Heart right ventricle (tissue), 16 donors: ENCODE results near the gene HIVEP3. TPM values are rescaled to one million over a fixed set of nuclear protein-coding genes. Genes with fewer than 3 reads are reported as not detected.

ENCODE experiments used
- ATAC-seq, 8 donors: fragments of 200-7000 bp; cut with Tn5 transposase; one replicate each; pipeline ENCODE4 v1.9.1; 2020; ENCODE audit warnings: mild to moderate bottlenecking in 8 of 8, moderate library complexity in 8 of 8, moderate number of reproducible peaks in 1 of 8
- DNase-seq, 2 donors: peaks; one replicate each; pipeline ENCODE4 v3.0.0-alpha.2; 2020
- H3K27ac ChIP-seq, 10 donors: fragments of 200-600 bp; sonication (generic) in 2 of 10; one replicate each; pipeline versions ENCODE4 v1.5.0 to v1.8.0; 2020 to 2022; ENCODE audit warnings: mild to moderate bottlenecking in 3 of 10
- H3K27me3 ChIP-seq, 7 donors: fragments of 200-600 bp; one replicate each; pipeline ENCODE4 v1.8.0; 2021 to 2022; ENCODE audit warnings: mild to moderate bottlenecking in 2 of 7
- H3K36me3 ChIP-seq, 9 donors: fragments of 200-600 bp; sonication (generic) in 1 of 9; one replicate each; pipeline versions ENCODE4 v1.5.0 to v1.8.0; 2020 to 2022; ENCODE audit warnings: mild to moderate bottlenecking in 2 of 9
- H3K4me1 ChIP-seq, 9 donors: fragments of 200-600 bp; sonication (generic) in 1 of 9; one replicate each; pipeline versions ENCODE4 v1.5.0 to v1.8.0; 2020 to 2022; ENCODE audit warnings: mild to moderate bottlenecking in 4 of 9
- H3K4me3 ChIP-seq, 10 donors: fragments of 200-600 bp; sonication (generic) in 2 of 10; one replicate each; pipeline versions ENCODE4 v1.5.0 to v1.8.0; 2020 to 2022; ENCODE audit warnings: mild to moderate bottlenecking in 7 of 10, moderate library complexity in 2 of 10
- H3K9me3 ChIP-seq, 11 donors: fragments of 200-600 bp in 10 of 11; sonication (generic) in 2 of 11; one replicate each; pipeline versions ENCODE4 v1.5.0 to v1.8.0; 2013 to 2022; ENCODE audit warnings: mild to moderate bottlenecking in 2 of 11, control low read depth in 1 of 11, moderate library complexity in 1 of 11
- CTCF ChIP-seq, 9 donors: fragments of 200-600 bp; sonication (generic) in 2 of 9; IDR thresholded peaks; one replicate each; pipeline versions ENCODE4 v1.5.0 to v1.8.0; 2021 to 2022; ENCODE audit warnings: antibody characterized with exemption in 9 of 9, mild to moderate bottlenecking in 5 of 9, moderate library complexity in 1 of 9
- WGBS, 2 donors: extraction: QIAGEN DNeasy Blood & Tissue Kit; methylation state at CpG; one replicate each; pipeline ENCODE4 v1.1.7; 2013; ENCODE audit warnings: inconsistent platforms in 1 of 2; 5-methylcytosine and 5-hydroxymethylcytosine counted together
- intact Hi-C, 10 donors: fragments of 100-400 bp; cut with DNase I; formaldehyde crosslinking; loops; one replicate each; pipeline versions ENCODE4 v1.11.1 to v1.14.2; 2022
- polyA plus RNA-seq, 2 donors: library from polyadenylated mRNA; stranded (reverse); fragments of 200-250 nt; gene quantifications; one replicate each; pipeline ENCODE4 v1.2.3, GENCODE V29; 2013
- total RNA-seq, 10 donors: library from RNA; stranded (reverse); fragmentation: NEBNext Ultra II Directional in 3 of 10; extraction: Animal tissue kit (Norgen Biotek cat#: 25700) in 3 of 10; gene quantifications; one replicate each; pipeline versions ENCODE4 v1.2.1 to v1.2.4, GENCODE V29; 2021 to 2023
- donor health status: Arrhythmogenic right ventricular cardiomyopathy.
- donor health status: ischemic (EF 13 %, LVEDD 7.1; RV severe dilation, severe dysfunction).
- donor health status: healthy with polysubstance abuse.
- donor health status: DM: no; HTN: yes; CAD: no.
- donor health status: DM: no; HTN: no; CAD: no.
- donor health status: ischemic (EF 25% LVEDD 6.9; RV normal size, moderate dysfunction).
- donor health status: ischemic (EF 25% LVEDD 5.7; RV mildly dilated, moderate dysfunction).
- donor health status: healthy.
- donor health status: DM: yes; HTN: yes; CAD: no.
- donor health status: Ischemic cardiomyopathy.
- donor health status: ischemic (EF 35%, LVEDD 5.7; RV mildly dilated, moderate dysfunction).
- donor health status: nonischemic (EF 11% LVEDD 7.7; RV severe dilation, severe dysfunction).
- donor health status: DM: yes; HTN: yes; CAD: no.
- donor health status: PGD.
- donor health status: ischemic (EF 29% LVEDD 5.4; RV normal size, mild dysfunction).
- donor health status: nonischemic (EF 23%, LVEDD 6.1; RV moderate dilation, normal function).

HIVEP3 gene
- total and polyA plus RNA-seq, 12 donors, result 2.6 to 7.5 (median 5.2) TPM

GRCh38 chr1:41576206-41576605 is 342.5 kb downstream of the HIVEP3 start:
- no peaks in the 10 kb centered on the region for H3K27me3 ChIP-seq
- no peak overlapping the region for H3K27ac ChIP-seq
- no peak for DNase-seq
- WGBS, 2 donors, result 67 to 68% methylated on average over 3 of the region's 3 CpGs
- intact Hi-C loops, result loop anchor here in 9 of 10 donors (5.0 to 10.0 kb wide), 8 partner anchors 59 to 599 kb away; no protein-coding TSS in a partner anchor
- peaks cover 0 to 8% (median 0%) of the 10 kb centered on the region in 9 donors for H3K4me1 ChIP-seq
- H3K4me3 ChIP-seq, result no peak overlapping the region
- no peaks in the 10 kb centered on the region for H3K9me3 ChIP-seq
- peaks cover 0 to 8% (median 0%) of the 10 kb centered on the region in 9 donors for H3K36me3 ChIP-seq
- no peak for ATAC-seq
- no peak for TF ChIP-seq CTCF (IDR thresholded peaks at IDR 0.05)

GRCh38 chr1:41574842-41575241 is 343.9 kb downstream of the HIVEP3 start:
- intact Hi-C loops, result loop anchor here (1.0 to 10.0 kb wide), 15 partner anchors 58 to 600 kb away; no protein-coding TSS in a partner anchor
- H3K27ac ChIP-seq, result no peak overlapping the region
- H3K27me3 ChIP-seq, result no peaks in the 10 kb centered on the region
- TF ChIP-seq CTCF (IDR thresholded peaks at IDR 0.05), result no peak
- WGBS, 2 donors, result 66 to 69% methylated on average over 5 of the region's 5 CpGs
- DNase-seq, result no peak
- H3K4me1 ChIP-seq, result peaks cover 0 to 8% (median 0%) of the 10 kb centered on the region in 9 donors
- peaks cover 0 to 6% (median 0%) of the 10 kb centered on the region in 9 donors for H3K36me3 ChIP-seq
- H3K4me3 ChIP-seq, result no peak overlapping the region
- ATAC-seq, result no peak
- H3K9me3 ChIP-seq, result no peaks in the 10 kb centered on the region

GRCh38 chr1:41573785-41574713 is 344.7 kb downstream of the HIVEP3 start:
- Histone ChIP-seq H3K4me1 (peaks cover 0 to 8% (median 0%) of the 10 kb centered on the region in 9 donors), H3K36me3 (peaks cover 0 to 4% (median 0%) of the 10 kb centered on the region in 9 donors), H3K4me3 (no peak overlapping the region), H3K27ac (no peak overlapping the region), H3K27me3 (no peaks in the 10 kb centered on the region), H3K9me3 (no peaks in the 10 kb centered on the region)
- intact Hi-C loops, result loop anchor here (1.0 to 10.0 kb wide), 14 partner anchors 201 to 601 kb away; no protein-coding TSS in a partner anchor
- ATAC-seq, result peak; percentile 87 to 94 (median 92)
- peak; percentile 69 to 84 for DNase-seq
- peak; percentile 76 to 92 (median 91) for TF ChIP-seq CTCF (IDR thresholded peaks at IDR 0.05)
- 34 to 36% methylated on average over 18 of the region's 18 CpGs for WGBS, 2 donors

GRCh38 chr1:41573194-41573593 is 345.5 kb downstream of the HIVEP3 start:
- TF ChIP-seq CTCF (IDR thresholded peaks at IDR 0.05), result no peak
- peaks cover 0 to 4% (median 0%) of the 10 kb centered on the region in 9 donors for H3K36me3 ChIP-seq
- intact Hi-C loops, result loop anchor here (5.0 to 10.0 kb wide), 12 partner anchors 202 to 602 kb away; no protein-coding TSS in a partner anchor
- peaks cover 0 to 8% (median 0%) of the 10 kb centered on the region in 9 donors for H3K4me1 ChIP-seq
- 90 to 97% methylated on average over 3 of the region's 3 CpGs for WGBS, 2 donors
- DNase-seq (no peak), ATAC-seq (no peak)
- no peak overlapping the region for H3K4me3 ChIP-seq
- H3K27me3 ChIP-seq, result no peaks in the 10 kb centered on the region
- no peak overlapping the region for H3K27ac ChIP-seq
- H3K9me3 ChIP-seq, result no peaks in the 10 kb centered on the region
